HG03159 (cell line): ENCODE measurements around the gene TAF11L4.
"Not testable (repeated sequence)": the region's sequence is repeated elsewhere in the genome, so short reads cannot be mapped to it uniquely, and the experiment has no call there.

Source experiments
- ATAC-seq: cut with Tn5 transposase; IDR thresholded peaks from one replicate; pipeline ENCODE4 v1.9.1; 2021; ENCODE audit warnings: mild to moderate bottlenecking, moderate library complexity; ENCODE audit not compliant: unreplicated experiment

The TAF11L4 gene

DNA sequence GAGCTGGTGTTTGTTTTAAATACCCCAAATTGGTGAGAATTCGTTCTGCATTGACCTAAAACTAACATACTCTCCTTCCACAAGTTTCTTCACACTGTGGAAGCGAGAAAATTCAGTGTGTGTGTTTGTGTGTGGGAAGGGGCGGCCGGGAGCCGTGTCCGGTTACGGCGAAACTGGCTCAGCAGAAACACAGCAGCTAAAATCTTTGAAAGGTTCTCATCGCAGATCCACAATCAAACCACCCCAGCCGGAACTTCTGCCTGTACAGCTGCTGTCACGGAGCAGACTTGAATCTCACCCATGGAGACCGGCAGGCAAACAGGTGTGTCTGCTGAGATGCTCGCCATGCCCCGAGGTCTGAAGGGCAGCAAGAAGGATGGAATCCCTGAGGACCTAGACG is at the start of gene TAF11L4:
Gene TAF11L4 (plus strand): TSS at position 301 of the 400 bp plus-strand sequence.
- not testable (repeated sequence) for ATAC-seq

DNA sequence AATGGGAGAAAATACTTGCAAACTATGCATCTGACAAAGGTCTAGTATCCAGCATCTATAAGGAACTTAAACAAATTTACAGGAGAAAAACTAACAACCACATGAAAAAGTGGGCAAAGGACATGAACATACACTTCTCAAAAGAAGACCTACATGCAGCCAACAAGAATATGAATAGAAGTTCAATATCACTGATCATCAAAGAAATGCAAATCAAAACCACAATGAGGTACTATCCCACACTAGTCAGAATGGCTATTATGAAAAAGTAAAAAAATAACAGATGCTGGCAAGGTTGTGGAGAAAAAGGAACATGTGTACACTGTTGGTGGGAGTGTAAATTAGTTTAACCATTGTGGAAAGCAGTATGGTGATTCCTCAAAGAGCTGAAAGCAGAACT is 46.5 kb upstream of the TAF11L4 start:
- not testable (repeated sequence) for ATAC-seq

DNA sequence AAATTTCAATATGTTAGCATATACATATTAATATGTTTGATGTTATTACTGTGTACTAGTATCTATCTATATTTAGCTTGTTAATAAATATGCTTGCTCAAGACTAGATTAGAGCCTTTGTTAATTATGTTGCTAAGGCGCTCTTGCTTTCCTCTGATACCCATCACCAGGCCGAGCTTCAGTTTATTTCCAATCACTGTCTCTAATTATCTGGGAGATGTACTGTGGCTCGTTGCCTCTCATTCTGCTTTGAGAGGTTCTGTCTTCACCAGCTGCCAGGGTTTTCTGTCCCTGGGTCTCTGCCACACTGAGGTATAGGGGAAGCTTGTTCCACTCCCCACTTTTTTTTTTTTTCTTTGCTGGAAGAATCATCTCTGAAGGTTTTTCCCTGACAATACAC is 44.6 kb upstream of the TAF11L4 start:
- ATAC-seq: no peak

DNA sequence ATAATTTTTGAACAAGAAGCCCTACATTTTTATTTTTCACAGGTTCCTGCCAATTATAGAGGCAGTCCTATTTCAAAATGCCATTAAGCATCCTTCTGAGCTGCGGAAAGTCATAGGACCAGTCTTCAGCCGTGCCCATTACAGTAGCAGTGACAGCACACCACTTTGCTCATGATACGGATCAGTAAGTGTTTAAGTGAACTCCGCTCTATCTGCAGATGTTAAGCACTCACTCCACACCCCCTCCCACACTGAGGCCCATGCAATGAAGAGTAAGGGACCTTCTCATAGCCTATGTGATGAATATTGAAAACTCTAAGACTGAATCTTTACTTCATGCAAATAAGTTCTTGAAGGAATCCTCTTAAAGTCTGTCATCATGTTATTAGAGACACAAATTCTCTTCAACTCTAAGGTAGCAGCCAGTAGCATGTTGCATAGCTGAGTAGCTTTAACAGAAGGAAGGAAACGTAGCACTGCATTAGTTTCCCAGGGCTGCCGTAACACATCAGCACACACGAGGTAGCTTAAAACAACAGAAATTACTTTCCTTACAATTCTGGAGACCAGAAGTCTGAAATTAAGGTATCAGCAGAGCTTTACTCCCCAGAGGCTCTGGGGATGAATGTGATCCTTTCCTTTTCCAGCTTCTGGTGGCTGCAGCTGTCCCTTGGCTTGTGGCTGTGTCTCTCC is 43.9 kb upstream of the TAF11L4 start:
- no peak for ATAC-seq

DNA sequence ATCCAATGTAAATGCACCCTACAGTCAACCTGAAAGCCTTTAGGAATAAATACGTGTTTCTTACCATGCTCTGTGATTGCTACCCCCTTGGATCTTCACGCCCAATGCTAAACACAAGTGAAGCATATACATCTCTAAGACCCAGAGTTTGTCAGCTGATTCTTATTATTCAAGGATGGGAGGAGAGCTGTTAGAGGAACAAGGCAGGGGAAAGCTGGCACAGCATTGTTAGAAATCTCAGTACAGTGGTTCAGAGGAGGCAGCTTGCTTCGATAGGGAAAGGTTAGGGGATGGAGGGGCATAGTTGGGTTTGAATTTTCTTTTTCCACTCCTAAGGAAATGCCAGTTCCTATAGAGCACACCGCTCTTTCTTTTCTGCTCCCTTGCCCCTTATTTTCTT is 40.2 kb upstream of the TAF11L4 start:
- ATAC-seq: no peak

DNA sequence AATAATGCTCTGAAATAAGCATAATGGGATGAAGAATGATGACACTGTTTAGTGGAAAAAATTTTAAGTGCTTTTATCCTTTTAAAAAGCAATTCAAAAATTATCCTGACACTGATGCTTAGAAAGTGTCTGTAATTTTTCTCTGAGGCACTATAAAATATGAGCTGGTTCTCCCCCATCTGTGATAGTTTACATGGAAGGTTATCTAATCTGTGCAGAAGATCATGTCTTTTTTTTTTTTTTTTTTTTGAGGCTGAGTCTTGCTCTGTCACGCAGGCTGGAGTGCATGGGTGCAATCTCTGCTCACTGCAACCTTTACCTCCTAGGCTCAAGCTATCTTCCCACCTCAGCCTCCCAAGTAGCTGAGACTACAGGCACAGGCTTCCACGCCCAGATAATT is 38.8 kb upstream of the TAF11L4 start:
- no peak for ATAC-seq

DNA sequence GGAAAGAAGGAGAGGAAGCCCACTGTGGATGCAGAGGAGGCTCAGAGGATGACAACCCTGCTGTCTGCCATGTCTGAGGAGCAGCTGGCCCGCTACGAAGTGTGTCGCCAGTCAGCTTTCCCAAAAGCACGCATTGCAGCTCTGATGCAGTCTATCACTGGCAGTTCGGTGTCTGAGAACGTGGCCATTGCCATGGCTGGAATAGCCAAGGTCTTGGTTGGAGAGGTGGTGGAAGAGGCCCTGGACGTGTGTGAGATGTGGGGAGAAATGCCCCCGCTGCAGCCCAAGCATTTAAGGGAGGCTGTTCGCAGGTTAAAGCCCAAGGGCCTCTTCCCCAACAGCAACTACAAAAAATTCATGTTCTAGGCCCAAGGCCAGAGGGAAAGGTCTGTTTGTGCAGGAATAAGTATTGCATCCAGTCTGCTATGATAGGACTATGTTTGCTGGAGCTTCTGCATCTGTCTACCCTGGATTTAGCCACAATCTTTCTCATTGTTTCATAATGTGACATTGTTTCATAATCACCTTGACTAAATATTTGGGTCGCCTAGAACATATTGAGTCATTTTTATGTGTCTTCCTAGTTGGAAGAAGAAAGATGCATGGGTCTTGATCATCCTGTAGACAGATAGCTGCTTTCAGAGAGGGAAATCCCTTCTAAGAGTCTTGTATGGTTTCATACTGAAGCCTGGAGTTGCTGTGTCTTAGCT is 35.0 kb upstream of the TAF11L4 start:
- ATAC-seq: not testable (repeated sequence)

DNA sequence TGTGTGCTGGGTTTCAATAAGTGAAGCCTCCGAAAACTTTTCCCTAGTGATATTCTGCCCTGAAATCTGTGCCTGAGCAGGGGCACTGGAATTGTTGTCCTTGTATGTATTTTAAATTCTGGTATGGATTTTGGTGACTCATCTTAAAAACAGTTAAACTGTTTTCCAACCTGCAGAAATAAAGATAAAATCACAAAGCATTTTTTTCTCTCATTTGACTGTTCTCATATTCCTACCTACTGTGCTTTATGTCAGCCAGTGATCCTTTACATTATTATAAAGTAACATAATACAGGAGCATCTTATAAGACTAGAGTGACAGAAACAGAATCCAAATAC is 34.5 kb upstream of the TAF11L4 start:
- no peak for ATAC-seq

DNA sequence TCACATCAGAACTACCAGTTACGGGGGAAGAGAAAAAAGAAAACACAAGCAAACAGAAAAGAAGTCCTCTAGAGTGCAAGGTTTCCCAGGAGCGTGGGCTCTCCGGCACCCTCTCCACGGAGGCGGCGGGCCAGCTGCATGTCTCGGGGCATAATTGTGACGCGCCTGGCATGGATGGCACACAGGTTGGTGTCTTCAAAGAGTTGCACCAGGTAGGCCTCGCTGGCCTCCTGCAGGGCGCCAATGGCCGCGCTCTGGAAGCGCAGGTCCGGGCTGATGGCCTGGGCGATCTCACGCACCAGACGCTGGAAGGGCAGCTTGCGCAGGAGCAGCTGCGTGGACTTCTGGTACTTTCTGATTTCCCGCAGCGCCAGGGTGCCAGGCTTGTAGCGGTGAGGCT is 30.3 kb upstream of the TAF11L4 start:
- ATAC-seq: not testable (repeated sequence)

DNA sequence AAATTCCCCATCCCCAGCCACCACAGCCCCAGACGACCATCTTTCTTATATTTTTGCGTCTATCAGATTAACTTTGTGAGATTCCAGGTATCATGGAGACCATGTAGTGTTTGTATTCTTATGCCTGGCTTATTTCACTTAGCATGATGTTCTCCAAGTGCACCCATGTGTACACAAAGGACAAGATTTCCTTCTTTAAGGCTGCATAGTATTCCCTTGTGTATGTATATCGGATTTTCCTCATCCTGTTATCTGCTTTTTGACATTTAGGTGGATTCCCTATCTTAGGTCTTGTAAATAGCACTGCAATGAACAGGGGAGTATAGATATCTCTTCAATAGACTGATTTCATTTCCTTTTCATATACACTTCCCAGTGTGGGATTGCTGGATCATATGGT is 28.8 kb upstream of the TAF11L4 start:
- ATAC-seq: no peak

DNA sequence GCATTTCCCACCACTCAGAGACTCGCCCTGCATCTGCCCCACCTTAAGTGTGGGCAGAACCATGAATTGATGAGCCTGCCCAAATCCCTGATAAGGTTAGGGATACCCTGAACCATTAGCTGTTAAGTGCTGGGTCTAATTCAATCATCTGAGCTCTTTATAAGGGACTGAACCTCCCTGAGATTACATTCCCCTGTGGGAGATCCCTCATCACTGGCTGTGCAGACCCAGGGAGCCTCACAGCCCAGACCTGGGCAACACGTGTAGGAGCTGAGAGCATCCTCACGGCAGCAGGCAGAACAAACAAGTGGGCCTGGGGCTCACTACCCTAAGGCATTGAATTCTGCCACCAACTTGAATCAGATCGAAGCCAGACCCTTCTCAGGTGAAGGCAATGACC is 24.2 kb upstream of the TAF11L4 start:
- no peak for ATAC-seq

DNA sequence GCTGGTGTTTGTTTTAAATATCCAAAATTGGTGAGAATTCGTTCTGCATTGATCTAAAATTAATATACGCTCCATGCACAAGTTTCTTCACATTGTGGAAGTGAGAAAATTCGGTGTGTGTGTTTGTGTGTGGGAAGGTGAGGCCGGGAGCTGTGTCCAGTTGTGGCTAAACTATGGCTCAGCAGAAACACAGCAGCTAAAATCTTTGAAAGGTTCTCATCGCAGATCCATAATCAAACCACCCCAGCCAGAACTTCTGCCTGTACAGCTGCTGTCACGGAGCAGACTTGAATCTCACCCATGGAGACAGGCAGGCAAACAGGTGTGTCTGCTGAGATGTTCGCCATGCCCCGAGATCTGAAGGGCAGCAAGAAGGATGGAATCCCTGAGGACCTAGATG is 23.7 kb upstream of the TAF11L4 start, which contains the start of gene TAF11L2:
Gene TAF11L2 (plus strand): TSS at position 301 of the 400 bp plus-strand sequence.
- ATAC-seq: not testable (repeated sequence)

DNA sequence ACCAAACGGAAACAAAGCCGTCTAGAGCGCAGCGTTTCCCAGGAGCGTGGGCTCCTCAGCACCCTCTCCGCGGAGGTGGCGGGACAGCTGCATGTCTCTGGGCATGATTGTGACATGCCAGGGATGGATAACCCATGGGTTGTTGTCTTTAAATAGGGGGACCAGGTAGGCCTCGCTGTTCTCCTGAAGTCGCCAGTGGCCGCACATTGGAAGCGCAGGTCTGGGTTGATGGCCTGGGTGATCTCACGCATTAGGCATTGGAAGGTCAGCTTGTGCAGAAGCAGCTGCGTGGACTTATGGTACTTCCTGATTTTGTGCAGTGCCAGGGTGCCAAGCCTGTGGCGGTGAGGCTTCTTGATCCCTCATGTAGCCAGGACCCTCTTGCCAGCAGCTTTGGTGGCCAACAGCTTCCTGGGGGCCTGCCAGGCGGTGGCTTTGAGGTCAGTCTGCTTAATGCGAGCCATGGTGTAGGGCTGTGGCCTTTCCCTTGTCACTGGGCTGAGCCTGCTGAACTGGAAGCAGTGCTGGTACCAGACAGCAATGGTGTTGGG is 9.8 kb upstream of the TAF11L4 start:
- ATAC-seq: no peak

DNA sequence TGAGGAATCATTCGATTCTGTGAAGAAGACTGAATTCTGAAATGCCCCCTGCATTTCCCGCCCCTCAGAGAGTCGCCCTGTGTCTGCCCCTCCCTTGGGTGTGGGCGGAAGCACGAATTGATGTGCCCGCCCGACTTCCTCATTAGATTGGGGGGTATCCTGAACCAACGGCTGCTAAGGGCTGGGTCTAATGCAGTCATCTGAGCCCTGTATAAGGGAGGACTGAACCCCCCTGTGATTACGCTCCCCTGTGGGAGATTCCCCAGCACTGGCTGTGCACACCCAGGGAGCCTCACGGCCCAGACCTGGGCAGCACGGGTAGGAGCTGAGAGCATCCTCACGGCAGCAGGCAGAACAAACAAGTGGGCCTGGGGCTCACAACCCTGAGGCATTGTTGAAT is 4.1 kb upstream of the TAF11L4 start:
- ATAC-seq: not testable (repeated sequence)

DNA sequence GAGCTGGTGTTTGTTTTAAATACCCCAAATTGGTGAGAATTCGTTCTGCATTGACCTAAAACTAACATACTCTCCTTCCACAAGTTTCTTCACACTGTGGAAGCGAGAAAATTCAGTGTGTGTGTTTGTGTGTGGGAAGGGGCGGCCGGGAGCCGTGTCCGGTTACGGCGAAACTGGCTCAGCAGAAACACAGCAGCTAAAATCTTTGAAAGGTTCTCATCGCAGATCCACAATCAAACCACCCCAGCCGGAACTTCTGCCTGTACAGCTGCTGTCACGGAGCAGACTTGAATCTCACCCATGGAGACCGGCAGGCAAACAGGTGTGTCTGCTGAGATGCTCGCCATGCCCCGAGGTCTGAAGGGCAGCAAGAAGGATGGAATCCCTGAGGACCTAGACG is 3.5 kb upstream of the TAF11L4 start, which contains the start of gene TAF11L3:
Gene TAF11L3 (plus strand): TSS at position 301 of the 400 bp plus-strand sequence.
- not testable (repeated sequence) for ATAC-seq

DNA sequence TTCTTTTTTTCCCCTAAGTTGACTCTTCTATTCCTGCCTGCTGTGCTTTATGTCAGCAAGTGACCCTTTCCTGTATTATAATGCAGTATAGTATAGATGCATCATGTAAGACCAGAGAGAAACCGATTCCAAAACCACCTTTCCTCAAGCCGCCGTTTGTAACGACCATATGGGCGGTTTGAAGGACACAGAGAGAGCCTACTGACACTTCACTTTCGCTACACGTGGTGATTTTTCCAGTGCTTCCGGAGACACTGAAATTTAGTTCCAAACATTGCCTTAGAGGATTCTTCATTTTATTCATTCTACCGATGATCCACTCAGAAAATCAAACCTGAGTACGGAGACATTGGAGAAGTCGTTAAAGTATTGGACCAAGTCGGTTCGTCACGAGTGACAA is 2.1 kb upstream of the TAF11L4 start:
- ATAC-seq: not testable (repeated sequence)

DNA sequence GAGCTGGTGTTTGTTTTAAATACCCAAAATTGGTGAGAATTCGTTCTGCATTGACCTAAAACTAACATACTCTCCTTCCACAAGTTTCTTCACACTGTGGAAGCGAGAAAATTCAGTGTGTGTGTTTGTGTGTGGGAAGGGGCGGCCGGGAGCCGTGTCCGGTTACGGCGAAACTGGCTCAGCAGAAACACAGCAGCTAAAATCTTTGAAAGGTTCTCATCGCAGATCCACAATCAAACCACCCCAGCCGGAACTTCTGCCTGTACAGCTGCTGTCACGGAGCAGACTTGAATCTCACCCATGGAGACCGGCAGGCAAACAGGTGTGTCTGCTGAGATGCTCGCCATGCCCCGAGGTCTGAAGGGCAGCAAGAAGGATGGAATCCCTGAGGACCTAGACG is 3.3 kb downstream of the TAF11L4 start, which contains the start of gene TAF11L5:
Gene TAF11L5 (plus strand): TSS at position 301 of the 400 bp plus-strand sequence.
- not testable (repeated sequence) for ATAC-seq

DNA sequence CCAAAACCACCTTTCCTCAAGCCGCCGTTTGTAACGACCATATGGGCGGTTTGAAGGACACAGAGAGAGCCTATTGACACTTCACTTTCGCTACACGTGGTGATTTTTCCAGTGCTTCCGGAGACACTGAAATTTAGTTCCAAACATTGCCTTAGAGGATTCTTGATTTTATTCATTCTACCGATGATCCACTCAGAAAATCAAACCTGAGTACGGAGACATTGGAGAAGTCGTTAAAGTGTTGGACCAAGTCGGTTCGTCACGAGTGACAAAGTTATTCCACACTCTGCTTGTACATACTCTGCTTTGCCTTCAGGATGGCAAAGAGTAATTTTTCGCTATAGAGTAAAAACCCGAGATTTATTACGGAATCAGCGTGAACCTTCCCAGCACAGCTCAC is 4.9 kb downstream of the TAF11L4 start:
- not testable (repeated sequence) for ATAC-seq

DNA sequence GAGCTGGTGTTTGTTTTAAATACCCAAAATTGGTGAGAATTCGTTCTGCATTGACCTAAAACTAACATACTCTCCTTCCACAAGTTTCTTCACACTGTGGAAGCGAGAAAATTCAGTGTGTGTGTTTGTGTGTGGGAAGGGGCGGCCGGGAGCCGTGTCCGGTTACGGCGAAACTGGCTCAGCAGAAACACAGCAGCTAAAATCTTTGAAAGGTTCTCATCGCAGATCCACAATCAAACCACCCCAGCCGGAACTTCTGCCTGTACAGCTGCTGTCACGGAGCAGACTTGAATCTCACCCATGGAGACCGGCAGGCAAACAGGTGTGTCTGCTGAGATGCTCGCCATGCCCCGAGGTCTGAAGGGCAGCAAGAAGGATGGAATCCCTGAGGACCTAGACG is 6.8 kb downstream of the TAF11L4 start, which contains the start of gene TAF11L6:
Gene TAF11L6 (plus strand): TSS at position 301 of the 400 bp plus-strand sequence.
- not testable (repeated sequence) for ATAC-seq
